ENCODE results near the gene TRIM46. TPM values are rescaled to one million over a fixed set of nuclear protein-coding genes. Genes with fewer than 3 reads are reported as not detected.

The TRIM46 gene
- total and polyA plus RNA-seq, 2 of the 13 experiments (the other 11 are each of a cell fraction or from before 2014, with no cell fraction given), result 0.04 to 0.09 TPM

DNA sequence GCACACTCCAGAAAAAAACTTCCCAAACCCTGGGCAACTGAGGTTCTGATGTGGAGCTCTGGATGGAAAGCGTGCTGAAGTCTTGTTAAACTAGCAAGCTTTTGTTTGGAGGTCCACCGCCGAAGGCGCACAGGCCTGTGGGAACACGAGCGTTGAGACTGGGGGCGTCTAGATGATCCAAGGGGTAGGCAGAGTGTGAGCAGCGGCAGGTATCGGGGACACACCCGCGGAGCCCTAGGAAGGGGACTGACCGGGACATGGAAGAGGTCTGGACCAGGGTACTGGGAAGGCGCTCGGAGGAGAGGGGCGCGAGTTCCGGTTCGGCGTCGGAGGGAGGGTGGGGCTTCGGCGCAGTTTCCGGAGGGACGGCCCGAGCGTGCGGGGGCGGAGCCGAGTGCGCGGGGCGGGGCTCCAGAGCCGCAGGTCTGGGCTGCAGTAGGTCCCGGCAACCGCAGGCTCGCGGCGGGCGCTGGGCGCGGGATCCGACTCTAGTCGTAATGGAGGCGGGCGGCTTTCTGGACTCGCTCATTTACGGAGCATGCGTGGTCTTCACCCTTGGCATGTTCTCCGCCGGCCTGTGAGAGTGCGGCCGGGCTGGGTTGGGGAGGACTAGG lies 38.1 kb upstream of the TRIM46 start, which contains the start of gene SLC50A1 (continued):
- TF ChIP-seq, protein P1, sequence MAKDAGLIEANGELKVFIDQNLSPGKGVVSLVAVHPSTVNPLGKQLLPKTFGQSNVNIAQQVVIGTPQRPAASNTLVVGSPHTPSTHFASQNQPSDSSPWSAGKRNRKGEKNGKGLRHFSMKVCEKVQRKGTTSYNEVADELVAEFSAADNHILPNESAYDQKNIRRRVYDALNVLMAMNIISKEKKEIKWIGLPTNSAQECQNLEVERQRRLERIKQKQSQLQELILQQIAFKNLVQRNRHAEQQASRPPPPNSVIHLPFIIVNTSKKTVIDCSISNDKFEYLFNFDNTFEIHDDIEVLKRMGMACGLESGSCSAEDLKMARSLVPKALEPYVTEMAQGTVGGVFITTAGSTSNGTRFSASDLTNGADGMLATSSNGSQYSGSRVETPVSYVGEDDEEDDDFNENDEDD (CRISPR knock-in tag; IDR thresholded peaks at IDR 0.05; ENCODE audit: borderline replicate concordance), result peak; percentile 34; the same call in 1 of the 2 replicates
- TF ChIP-seq ZSCAN31 (CRISPR knock-in tag; IDR thresholded peaks at IDR 0.05; ENCODE audit: low read depth), result peak; percentile 71; the same call in 1 of the 2 replicates
- TF ChIP-seq HNRNPK (IDR thresholded peaks at IDR 0.05; ENCODE audit: low read depth, low read length, poor library complexity, severe bottlenecking), result peak; percentile 85
- TF ChIP-seq, protein P2, sequence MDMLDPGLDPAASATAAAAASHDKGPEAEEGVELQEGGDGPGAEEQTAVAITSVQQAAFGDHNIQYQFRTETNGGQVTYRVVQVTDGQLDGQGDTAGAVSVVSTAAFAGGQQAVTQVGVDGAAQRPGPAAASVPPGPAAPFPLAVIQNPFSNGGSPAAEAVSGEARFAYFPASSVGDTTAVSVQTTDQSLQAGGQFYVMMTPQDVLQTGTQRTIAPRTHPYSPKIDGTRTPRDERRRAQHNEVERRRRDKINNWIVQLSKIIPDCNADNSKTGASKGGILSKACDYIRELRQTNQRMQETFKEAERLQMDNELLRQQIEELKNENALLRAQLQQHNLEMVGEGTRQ (IDR thresholded peaks at IDR 0.05; ENCODE audit: low read depth, low read length), result no peak
- TF ChIP-seq, protein P2 (CRISPR knock-in tag; IDR thresholded peaks at IDR 0.05; ENCODE audit: borderline replicate concordance), result no peak; the same call in 1 of the 2 replicates
- no peak; the same call in 1 of the 2 replicates for TF ChIP-seq BCL3 (CRISPR knock-in tag; IDR thresholded peaks at IDR 0.05)
- peak; percentile 81; the same call in 1 of the 2 replicates for TF ChIP-seq NAIF1 (CRISPR knock-in tag; IDR thresholded peaks at IDR 0.05; ENCODE audit: borderline replicate concordance)
- TF ChIP-seq FUBP1 (CRISPR knock-in tag; IDR thresholded peaks at IDR 0.05; ENCODE audit: borderline replicate concordance), result peak; percentile 94
- TF ChIP-seq ZBTB38 (CRISPR knock-in tag; IDR thresholded peaks at IDR 0.05), result no peak
- peak; percentile 78; the same call in 1 of the 2 replicates for TF ChIP-seq ZNF572 (CRISPR knock-in tag; IDR thresholded peaks at IDR 0.05)
- TF ChIP-seq SRF (IDR thresholded peaks at IDR 0.05; ENCODE audit: low read depth, low read length), result no peak
- peak; percentile 84 for TF ChIP-seq ZNF776 (CRISPR knock-in tag; IDR thresholded peaks at IDR 0.05)
- 0 out of 2 replicates have a peak, but pooled peaks have one; percentile 37 for TF ChIP-seq ZBTB4 (CRISPR knock-in tag; IDR thresholded peaks at IDR 0.05; ENCODE audit: borderline replicate concordance)
- TF ChIP-seq HNRNPLL (IDR thresholded peaks at IDR 0.05; ENCODE audit: low read depth, low read length, poor library complexity, severe bottlenecking), result peak; percentile 98
